HG03432 (cell line): ENCODE measurements around the gene MAPK14.
"Not testable (repeated sequence)": the region's sequence is repeated elsewhere in the genome, so short reads cannot be mapped to it uniquely, and the experiment has no call there.

Source experiments
- ATAC-seq: cut with Tn5 transposase; IDR thresholded peaks from one replicate; pipeline ENCODE4 v1.9.1; 2021; ENCODE audit warnings: mild to moderate bottlenecking, moderate library complexity; ENCODE audit not compliant: unreplicated experiment

The MAPK14 gene

DNA sequence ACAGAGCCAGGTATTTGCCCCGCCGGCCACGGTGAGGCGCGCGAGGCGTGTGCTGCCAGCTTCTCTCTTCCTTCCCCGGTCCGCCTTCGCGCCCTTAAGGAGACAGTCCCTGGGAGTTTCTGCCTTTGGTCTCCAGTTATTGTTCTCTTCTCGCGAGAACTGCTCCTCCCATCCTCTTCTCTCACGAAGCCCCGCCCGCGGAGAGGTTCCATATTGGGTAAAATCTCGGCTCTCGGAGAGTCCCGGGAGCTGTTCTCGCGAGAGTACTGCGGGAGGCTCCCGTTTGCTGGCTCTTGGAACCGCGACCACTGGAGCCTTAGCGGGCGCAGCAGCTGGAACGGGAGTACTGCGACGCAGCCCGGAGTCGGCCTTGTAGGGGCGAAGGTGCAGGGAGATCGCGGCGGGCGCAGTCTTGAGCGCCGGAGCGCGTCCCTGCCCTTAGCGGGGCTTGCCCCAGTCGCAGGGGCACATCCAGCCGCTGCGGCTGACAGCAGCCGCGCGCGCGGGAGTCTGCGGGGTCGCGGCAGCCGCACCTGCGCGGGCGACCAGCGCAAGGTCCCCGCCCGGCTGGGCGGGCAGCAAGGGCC is at the start of gene MAPK14:
Gene MAPK14 (plus strand): TSS at position 308 of the 587 bp plus-strand sequence. CDS start 350 bp downstream, outside the sequence.
- ATAC-seq, result peak; percentile 86

DNA sequence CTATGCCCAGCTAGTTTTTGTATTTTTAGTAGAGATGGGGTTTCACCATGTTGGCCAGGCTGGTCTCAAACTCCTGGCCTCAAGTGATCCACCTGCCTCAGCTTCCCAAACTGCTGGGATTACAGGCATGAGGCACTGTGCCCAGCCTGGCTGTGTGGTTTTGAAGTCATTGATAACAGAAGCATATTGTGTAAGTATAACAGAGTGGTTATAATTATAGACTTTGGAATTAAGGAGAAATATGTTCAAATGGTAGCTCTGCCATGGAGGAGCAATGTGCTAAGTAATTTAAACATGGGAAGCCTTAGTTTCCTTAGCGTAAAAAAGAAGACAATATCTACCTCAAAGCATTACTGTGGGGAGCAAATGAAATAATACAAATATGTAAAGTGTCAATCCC is 47.5 kb upstream of the MAPK14 start:
- not testable (repeated sequence) for ATAC-seq

DNA sequence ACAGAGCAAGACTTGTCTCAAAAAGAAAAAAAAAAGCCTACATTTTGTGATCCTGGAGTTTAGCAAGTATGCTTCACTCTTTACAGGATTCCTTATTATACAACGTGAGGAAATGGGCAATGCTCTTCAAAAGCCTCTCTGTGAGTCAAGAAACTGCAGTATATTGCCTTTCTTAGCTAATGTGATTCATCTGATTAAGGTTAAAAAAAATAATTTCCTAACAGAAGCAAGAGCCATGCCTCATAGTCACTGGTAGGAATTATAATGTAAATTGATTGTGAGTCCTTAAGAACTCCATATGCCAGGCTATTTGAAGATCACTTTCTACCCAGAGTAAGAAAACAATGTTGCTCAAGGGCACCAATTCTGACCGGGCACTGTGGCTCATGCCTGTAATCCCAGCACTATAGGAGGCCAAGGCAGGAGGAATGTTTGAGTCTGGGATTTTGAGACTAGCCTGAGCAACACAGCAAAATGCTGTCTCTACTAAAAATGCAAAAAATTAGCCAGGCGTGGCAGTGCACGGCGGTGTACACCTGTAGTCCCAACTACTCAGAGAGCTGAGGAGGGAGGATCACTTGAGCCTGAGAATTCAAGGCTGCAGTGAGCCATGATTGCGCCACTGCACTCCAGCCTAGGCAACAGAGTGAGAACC is 46.5 kb upstream of the MAPK14 start:
- no peak for ATAC-seq

DNA sequence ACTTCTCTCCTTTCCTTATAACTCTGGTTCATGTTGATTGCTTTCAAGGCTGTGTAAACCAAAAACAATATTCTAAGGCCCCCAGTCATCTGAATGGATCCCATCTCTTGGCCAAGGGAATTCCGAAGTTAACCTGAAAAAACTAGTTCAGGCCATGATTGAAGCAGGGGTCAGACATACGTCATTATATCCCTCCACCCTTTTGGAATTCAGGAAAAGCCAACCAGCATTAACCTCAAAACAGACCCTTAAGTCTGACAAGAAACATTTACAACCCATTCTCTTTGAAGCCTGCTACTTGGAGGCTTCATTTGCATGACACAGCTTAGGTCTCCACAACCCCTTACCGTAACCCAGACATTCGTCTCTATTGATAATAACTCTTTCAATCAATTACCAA is 42.9 kb upstream of the MAPK14 start:
- ATAC-seq, result no peak

DNA sequence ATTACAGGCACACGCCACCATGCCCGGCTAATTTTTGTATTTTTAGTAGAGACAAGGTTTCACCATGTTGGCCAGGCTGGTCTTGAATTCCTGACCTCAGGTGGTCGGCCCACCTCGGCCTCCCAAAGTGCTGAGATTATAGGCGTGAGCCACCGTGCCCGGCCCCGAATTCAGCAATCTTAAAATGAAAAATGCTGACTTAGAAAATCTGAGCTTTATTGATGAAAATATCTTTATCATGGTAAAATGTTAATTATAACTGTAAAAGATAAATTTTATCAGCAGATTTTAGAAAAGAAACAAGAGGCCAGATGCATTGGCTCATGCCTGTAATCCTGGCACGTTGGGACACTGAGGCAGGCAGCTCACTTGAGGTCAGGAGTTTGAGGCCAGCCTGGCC is 39.6 kb upstream of the MAPK14 start:
- not testable (repeated sequence) for ATAC-seq

DNA sequence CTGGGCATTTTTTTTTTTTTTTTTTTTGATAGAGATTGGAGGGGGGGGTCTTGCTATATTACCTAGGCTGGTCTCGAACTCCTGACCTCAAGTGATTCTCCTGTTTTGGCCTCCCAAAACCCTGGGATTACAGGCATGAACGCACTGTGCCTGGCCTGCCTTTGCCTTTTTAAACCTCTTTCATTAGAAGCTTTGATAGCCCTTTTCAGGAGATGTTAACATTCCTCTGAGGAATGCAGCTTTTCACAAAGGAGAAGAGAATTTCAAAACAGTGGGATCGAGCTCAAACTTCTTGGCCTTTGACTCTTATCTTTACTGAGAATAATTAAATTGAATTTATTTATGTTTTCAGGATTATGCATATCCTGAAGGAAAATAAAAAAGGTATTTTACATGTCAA is 34.5 kb upstream of the MAPK14 start:
- ATAC-seq, result no peak

DNA sequence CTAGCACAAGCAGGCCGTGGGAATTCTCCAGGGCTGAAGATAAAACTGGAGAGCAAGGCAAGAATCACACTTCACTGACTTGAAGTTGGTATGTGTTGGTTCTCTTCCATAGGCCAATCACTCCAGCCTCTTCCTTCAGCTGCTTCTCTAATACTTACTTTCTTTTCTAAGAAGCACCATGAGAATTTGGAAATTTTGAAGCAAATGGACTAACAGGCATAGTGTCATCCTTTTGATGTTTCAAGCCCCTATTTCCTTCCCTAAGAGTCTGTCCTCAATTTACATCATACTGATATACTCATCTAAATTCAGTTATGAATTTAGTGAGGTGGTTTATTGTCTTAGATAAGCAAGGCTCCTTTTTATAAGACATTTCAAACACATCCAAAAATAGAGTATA is 27.2 kb upstream of the MAPK14 start:
- no peak for ATAC-seq

DNA sequence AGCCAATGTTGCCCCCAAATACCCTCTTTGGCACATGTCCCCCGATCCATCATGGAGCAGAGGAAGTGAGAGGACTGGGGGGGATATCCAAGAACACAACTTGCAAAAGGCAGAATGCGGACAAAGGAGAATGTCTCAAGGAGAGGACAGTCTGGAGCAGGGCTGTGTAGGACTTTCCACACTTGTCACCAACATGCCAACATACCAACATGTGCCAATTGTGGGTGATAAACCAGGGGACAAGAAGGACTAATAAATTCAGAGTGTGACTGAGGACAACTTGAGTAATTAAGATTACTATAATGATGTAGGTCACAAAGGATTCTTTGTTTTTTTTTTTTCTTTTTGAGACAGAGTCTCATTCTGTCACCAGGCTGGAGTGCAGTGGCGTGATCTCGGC is 11.9 kb upstream of the MAPK14 start:
- no peak for ATAC-seq

DNA sequence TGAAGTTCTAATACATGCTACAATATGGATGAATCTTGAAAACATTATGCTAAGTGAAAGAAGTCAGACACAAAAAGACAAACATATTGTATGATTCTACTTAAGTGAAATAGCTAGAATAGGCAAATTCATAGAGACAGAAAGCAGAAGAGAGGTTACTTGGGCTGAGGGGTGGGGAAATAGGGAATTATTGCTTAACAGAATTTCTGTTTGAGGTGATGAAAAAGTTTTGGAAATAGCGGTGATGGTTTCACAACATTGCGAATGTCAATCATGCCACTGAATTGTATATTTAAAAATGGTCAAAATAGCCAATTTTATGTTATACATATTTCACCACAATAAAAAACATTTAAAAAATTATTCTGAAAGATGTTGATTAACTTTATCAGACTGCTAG is 9.3 kb upstream of the MAPK14 start:
- ATAC-seq, result no peak

DNA sequence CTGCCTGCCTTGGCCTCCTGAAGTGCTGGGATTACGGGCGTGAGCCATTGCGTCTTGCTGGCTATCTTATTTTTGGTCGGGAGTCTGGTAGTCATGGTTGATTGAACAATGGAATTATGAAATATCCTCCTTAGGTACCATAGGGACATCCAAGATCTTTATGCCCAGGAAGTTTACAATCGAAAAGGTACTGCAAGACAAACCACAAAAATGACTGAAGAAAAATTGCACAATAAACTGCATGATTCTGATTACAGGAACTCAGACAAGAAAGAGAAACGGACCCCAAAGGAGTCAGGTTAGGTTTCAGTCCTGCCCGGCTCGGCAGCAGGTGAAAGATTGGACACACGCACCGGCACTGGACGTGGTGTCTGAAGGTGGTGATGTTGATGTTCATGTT is 8.4 kb upstream of the MAPK14 start:
- ATAC-seq, result no peak

DNA sequence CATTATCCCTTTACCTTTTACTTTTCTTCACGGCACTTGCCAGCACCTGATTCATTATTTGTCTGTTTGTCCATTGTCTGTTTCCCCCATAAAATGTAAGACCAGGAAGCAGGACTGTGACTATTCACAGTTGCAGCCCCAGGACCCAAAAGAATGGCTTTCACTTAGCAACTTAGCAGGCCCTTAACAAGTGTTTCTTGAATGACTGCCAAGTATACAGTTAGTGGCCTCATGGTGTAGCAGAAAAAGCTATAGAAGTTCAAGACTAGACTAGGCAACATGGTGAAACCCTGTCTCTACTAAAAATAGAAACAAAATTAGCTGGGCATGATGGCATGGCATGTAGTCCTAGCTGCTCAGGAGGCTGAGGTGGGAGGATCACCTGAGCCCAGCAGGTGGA is 7.5 kb upstream of the MAPK14 start:
- no peak for ATAC-seq

DNA sequence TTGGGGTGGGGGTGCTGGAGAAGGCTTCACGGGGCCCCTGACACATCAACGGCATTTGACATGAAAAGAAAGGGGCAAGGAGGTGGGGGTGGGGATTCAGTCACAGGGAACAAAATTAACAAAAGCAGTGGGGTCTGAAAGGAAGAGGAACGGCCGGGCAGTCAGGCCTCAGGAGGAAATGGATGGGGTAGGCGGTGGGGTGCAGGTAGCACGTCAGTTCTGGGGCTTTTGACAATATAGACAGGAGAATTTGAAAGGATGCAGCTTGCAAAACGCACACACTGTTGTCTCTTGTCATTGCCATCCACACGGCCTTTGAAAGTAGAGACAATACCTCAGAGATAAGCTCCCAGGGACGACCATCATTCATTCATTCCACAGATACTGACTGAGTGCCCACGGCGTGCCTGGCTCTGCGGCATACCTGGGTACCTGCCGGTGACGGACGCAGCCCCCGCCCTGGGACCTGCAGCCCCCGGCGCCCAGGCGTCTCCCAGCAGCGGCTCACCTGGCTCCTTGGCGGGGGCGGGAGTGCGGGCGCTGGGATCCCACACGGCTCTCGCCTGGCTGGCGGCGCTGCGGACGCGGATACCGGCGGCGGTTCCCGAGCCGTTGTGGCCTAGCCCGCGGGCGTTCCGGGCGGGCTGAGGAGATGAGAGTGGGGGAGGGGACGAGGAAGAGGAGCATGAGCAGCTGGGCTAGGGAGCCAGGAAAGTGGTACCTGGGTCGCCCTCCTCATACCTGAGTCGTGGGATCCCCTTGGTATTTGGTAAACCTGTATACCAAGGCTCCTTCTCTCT is 3.4 kb upstream of the MAPK14 start, which contains the start of gene SLC26A8:
Gene SLC26A8 (minus strand): TSS at position 646 of the 800 bp plus-strand sequence. CDS start 4,934 bp downstream, outside the sequence.
- ATAC-seq, result no peak

DNA sequence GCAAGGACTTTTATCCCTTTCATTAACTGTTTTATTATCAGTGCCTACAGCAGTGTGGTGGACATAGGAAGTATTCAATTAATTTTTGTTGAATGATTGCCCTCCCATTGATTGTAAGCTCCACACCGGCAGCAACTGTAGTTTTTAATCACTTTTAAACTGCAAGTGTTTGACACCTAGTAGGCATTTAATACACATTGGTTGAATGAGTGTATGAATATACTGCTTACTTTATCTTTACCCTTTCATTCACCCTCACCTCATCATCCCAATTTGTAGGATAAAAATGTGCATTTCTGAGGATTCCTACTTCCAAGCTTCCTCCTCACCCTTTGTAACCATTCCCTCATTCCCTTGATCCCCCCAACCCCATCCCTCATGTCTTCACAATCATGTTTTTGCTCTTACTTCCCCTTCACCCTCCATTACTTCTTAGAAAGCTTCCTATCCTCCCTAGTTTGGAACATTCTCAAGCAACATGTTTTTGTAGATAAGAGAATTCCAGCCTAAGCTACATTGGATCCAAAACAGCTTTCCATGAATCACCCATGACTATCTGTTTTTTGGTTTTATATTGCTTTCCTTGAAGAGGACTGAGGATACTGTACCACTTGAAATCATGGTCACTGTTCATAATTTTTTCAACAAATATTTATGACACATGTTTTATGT is 2.2 kb upstream of the MAPK14 start:
- ATAC-seq, result no peak

DNA sequence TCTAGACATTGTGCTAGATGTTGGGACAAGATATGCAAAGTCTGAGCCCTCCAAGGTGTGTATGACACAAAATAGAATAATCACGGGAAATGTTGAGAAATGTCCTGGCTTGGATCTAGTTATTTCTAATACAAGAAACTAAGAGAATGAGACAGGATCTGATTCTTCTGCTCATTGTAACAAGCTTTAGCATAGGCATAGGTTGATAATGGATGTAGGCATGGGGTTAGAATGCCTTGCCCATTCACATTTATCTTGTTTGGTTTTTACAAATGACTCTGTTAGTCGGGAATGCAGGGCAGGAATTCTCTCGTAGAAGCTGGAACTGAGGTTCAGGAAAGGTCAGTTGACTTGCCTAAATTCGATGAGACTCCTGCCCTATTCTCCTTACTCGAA is 1.7 kb upstream of the MAPK14 start:
- no peak for ATAC-seq

DNA sequence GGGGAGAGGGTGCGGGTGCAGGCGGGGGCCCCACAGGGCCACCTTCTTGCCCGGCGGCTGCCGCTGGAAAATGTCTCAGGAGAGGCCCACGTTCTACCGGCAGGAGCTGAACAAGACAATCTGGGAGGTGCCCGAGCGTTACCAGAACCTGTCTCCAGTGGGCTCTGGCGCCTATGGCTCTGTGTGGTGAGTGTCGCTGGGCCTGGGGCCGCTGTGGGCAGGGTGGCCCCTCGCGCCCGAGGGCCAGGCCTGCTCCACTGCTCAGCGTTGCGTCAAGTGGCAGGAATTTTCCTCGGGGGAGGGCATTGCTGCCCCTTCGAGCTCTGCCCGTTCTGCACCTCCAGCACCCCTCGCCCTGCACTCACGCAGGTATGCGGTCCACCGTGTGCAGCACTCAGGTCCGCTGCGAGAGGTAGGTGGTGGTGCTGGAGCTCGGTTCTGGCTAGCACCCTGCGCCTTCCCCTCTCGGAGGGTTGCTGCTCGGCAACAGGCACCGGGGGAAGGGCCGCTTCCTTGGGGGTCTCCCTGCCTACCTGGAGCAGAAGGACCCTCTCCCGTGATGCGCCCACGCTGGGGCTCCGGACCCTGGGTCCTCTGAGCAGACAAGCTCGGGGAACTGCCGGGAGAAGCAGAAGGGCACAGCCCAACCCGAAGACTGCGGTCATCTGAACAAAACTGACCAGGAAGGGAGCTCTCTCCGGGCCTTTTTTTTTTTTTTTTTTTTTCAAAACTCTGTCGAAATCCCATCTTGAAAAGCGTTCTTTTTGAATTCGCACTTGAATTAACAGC is 674 bp downstream of the MAPK14 start:
- ATAC-seq, result peak; percentile 29

DNA sequence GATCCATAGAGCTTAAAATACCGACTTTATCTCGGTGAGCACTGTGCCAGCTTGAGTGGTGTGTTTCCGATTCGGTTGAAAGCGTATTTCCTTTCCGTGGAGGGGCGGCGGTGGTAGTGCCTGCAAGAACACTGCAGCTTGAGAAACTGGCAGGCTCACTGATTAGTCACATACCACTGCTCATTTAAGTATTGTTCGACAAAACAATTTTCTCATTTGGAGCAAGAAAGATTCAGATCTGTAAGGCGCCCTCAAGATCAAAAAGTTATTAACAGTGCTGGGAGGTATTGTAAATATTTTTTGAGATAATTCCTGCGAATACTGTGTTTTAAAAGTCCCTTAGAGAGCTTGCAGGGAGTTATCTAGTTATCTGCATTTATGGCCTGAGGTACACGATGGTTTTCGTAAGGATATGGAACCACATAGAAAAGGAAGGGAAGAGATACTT is 1.3 kb downstream of the MAPK14 start:
- no peak for ATAC-seq

DNA sequence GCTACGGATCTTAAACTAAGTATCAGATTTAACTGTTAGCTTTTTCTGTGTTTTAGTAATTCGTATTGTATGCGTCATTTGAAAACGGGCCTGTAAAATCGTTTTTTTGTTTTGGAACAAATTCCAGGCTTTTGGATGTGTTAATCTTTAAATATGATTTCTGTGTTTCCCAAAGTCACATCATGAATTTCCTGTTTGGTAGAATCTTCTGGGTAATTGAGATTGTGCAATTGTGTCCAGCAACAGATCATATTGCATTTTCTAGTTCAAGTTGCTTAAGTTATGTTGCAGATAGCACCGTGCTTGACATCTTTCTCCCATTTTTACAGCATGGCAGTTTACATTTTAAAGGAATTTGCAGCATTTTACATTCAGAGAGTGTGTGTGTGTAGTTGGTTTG is 1.9 kb downstream of the MAPK14 start:
- no peak for ATAC-seq

DNA sequence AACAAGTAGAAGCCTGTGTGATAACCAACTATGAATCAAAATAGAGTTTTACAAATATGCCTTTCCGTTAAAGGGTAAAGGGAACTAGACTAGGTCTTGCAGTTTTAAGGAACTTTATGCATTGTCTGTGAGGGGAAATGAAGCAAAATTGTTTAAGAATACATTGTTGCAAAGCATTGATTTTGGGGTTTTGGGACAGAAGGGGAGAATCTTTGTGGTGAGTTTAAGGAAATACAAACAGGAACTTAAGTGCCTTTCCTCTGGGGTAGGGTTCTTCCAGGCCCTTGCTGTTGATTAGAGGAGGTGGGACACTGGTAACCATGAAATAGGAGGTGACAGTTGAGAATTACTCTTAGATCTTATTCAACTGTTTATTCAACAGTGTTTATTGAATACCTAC is 4.7 kb downstream of the MAPK14 start:
- ATAC-seq, result no peak

DNA sequence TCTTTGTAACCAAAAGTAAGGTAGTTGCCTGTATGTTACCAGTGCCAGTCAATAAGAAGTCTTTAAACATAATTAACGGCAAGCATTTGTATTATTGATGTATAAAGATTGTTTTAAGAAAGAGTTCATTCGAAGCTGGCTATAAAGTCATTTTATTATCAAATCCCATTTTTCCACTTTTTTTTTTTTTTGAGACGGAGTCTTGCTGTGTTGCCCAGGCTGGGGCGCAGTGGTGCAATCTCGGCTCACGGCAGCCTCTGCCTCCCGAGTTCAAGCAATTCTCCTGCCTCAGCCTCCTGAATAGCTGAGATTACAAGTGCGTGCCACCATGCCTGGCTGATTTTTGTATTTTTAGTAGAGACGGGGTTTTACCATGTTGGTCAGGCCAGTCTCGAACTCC is 5.5 kb downstream of the MAPK14 start:
- not testable (repeated sequence) for ATAC-seq

DNA sequence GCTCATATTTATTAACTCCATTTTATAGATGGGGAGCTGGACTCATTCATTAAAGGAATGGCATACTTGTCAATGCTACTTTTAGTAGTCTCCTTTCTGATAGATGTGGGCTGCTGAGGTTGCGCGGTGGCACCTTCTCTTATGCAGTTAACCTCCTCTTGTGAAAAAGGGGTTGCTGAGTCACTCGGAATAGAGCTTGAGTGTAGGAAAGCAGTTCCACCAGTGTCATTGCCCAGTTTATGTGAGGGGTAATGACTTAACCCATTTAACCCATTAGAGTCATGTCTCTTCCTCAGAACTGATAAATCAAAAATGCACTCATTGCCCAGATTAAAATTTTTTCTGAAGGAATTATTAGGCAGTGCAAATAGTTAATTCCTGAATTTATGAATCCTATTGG is 6.3 kb downstream of the MAPK14 start:
- no peak for ATAC-seq

DNA sequence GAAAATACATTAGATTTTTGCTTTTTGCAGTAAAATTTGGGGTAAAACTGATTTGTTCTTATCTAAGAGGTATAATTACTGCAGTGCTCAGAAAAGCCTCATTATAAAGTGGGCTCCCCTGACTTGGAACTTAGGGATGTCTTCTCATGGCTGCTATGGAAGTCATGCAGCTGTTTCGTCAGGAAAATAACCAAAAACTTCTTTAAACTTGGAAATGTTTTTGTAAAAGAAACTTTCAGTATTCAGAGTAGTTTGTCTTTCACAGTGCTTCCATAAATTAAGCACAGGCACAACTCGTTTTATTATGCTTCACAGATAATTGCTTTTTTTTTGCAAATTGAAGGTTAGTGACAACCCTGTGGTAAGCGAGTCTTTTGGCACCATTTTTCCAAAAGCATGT is 6.8 kb downstream of the MAPK14 start:
- no peak for ATAC-seq
